RCC 7860 (cell line): Measurements from ENCODE around the gene WNT11.

Experiments used
- DNase-seq: peaks from one replicate; pipeline ENCODE4 v3.0.0-alpha.2; 2015; ENCODE audit warnings: low spot score
- FAIRE-seq: peaks from 2 replicates; lab custom pipeline; 2012; peaks lifted over from hg19 to GRCh38; lab: Jason Lieb, UNC

The WNT11 gene

GRCh38 chr11:76219243-76219642 is 12.9 kb upstream of the WNT11 start:
- FAIRE-seq = no peak
- no peak for DNase-seq

DNA sequence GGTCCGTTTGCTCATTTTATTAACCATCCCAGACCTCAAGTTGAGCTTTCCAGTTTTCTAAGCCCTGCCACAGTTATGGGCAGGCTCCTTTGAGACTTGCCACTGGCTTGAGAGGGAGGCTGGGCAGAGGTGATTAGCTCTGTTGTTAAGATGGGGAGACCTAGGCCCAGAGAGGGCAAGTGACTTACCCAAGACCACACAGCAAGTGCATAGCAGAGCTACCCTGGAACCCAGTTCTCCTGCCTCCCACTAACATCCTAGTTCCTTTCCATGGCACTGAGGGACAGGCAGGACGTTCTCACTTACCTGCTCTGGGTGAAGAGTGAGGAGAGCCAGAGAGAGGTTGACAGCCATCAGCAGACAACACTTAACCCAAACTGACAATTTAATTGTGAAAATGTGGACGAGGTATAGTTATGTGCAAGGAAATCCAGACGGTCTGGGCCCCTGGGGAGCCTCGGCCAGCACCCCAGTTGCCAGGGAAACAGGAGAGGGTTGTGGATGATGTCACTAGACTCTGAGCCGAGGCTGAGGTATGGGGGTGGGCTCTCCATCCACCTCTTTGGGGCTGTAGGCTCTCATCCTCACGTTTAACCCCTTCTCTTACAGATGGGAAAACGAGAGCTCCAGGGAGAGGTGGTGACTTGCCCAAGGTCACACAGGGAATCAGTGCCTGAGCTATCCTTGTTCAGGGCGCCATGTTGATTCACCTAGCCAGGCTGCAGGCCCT is 12.3 kb upstream of the WNT11 start:
- FAIRE-seq (no peak), DNase-seq (no peak)

DNA sequence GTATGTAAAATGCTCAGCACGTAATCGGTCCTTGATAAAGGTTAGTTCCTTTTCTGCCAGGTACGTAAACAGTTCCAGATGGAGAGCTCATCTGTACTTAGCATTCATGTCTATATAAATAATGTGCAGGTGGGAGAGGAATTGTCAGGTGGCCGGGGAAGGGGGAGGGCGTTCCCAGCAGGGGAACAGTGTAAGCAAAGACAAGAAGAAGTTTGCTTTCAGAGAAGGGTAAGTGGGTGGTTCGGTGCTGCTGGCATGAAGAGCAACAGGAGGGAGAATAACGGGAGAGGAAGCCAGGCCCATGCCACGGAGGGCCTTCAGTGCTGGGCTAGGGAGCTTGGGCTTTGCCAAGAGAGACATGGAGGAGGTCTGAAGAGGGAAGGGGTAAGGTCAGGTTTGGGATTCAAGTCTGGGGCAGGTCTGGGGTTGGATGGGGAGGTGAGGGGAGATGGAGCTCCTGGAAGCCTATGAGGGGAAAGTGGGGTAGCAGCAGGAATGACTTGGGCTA is 11.4 kb upstream of the WNT11 start:
- FAIRE-seq (no peak), DNase-seq (no peak)

GRCh38 chr11:76216536-76217325 is 10.4 kb upstream of the WNT11 start:
- DNase-seq = no peak
- no peak for FAIRE-seq

DNA sequence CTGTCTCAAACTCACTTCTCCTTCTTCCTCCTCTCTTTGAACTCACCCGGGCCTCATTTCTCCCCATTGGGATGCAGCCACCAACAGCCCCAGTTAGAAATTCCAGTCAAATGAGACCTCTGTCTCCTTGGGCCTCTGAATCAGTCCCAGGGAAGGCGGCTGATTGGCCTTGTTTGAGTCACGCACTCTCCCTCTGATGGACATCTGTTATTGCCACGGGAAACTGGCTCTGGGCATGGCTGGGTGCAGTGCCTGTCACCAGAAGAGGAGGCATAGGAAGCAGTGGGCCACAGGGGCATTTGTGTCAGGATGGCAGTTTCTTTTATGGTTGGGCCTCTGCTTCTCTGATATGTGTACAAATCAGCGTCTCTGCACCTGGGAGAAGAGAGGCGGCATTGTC is 9.6 kb upstream of the WNT11 start:
- DNase-seq (peak; percentile 22), FAIRE-seq (no peak)

- FAIRE-seq = no peak
- DNase-seq = no peak
Measured at GRCh38 chr11:76214968-76215548, 8.8 kb upstream of the WNT11 start.

DNA sequence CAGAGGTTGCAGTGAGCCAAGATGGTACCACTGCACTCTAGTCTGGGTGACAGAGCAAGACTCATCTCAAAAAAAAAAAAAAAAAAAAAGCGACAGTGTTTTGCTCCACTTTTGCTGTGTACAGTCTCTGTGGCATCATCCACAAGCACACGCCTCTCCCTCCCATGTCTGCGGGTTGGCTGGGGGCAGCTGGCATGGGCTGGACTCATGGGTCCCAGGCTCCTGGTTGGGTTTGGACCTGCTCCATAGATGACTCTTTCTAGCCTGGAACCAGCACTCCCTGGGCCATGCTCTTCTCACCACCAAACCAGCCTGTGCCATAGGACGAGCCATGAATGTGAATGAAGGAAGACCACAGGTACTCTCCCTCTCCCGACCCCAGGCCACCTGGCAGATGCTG is 7.9 kb upstream of the WNT11 start:
- FAIRE-seq (no peak), DNase-seq (no peak)

DNA sequence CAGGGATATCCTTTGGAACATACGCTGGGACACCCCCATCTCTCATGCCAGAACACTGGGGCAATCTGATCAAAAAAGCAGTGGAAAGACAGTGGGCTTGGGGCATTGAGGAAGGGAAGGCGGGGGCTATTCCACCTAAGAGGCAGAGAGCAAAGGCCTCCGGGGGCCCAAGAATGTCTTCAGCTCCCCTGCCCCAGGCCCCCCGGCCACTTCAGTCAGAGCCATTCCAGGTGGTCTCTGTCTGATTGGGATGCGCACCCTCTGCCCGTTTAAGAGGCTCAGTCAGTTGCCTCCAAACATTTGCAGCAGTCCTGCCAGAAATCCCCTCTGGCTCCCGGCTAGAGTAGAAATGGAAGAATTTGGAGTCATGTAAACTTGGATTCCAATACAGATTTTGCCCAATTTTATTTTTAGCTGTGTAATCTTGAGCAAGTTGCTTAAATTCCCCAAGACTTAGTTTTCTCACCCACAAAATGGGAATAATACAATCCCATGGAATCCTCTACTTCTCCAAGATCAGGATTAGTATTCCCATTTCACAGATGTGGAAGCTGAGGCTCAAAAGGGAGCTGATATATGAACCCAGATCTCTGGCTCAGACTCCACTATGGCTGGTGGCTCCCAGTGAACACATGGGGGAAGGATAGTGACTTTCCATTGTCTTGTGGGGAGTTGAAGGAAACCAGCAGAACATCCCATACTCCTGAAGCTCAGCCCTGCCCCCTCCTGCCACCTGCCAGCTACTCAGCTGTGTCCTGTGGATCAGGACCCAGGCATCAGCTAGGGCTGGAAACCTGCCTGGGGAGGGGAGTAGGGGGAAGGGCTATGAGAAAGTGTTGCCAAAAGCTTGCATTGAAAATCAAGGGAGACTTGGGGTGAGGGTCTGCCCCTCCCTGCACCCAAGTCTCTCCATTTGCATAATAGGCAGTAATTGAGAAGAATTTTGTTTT is 6.1 kb upstream of the WNT11 start:
- no peak for DNase-seq
- FAIRE-seq = no peak

- FAIRE-seq (no peak), DNase-seq (no peak)
Measured at GRCh38 chr11:76210931-76211851, 4.9 kb upstream of the WNT11 start.

GRCh38 chr11:76209973-76210930 is 4.0 kb upstream of the WNT11 start:
- no peak for FAIRE-seq
- no peak for DNase-seq

GRCh38 chr11:76209375-76209972 is 3.2 kb upstream of the WNT11 start:
- DNase-seq (no peak), FAIRE-seq (no peak)

DNA sequence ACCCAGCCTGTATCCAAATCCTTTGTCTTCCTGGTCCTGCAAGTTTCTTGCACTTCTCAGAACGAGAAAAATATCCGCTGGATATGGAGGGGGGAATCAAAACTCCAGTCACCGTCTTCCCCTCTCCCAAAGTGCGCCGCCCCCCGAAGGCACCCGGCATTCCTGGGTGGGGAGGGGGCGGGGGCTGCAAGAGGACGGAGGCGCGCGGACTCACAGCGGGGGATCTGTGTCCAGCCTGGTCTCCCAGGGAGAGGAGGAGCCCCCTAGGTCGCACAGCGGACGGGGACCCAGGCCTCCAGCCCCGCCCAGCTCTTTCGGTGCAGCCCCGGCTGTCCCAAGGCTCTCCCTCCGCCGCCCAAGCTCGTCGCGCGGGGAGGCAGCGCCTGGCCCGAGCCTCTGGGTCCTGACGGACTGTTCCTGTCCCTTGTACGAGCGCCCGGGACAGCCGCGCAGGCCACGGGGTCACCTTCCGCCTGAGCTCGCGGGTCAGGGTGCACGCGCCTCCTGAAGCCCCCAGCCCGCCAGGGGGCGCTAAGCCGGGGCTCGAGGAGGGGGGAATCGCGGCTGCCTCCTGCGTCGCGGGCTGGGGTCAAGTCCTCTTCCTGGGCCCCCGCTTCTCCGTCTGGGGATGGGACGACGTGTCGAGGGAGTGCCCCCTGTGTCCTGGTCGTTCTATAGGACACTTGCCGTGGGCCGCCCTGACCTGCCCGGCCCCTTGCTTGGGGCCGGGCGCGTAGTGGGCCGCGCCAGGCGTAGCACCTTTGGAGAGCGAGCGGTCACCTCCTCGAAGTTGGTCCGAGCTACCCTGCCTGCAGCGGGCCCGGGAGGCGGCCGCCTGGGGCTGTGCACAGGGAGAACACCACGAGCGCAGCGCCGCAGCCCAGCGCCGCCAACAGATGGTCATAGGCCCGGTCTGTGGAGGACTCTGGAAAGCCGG is 2.4 kb upstream of the WNT11 start:
- FAIRE-seq (no peak), DNase-seq (no peak)

GRCh38 chr11:76207642-76208401 is 1.5 kb upstream of the WNT11 start:
- FAIRE-seq (no peak), DNase-seq (peak; percentile 30)

DNA sequence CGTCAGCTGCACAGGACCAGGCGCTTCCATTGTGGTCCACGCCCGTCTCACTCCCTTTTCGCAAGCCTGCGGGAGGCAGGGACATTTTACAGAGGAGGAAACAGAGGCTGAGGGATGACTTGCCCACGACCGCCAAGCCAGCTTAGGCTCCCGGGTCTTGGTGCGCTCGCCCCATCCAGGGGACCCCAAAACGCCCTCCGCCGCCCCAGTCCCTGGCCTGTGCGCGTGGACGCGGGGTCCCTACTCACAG is 300 bp downstream of the WNT11 start:
- DNase-seq = no peak
- no peak for FAIRE-seq

DNA sequence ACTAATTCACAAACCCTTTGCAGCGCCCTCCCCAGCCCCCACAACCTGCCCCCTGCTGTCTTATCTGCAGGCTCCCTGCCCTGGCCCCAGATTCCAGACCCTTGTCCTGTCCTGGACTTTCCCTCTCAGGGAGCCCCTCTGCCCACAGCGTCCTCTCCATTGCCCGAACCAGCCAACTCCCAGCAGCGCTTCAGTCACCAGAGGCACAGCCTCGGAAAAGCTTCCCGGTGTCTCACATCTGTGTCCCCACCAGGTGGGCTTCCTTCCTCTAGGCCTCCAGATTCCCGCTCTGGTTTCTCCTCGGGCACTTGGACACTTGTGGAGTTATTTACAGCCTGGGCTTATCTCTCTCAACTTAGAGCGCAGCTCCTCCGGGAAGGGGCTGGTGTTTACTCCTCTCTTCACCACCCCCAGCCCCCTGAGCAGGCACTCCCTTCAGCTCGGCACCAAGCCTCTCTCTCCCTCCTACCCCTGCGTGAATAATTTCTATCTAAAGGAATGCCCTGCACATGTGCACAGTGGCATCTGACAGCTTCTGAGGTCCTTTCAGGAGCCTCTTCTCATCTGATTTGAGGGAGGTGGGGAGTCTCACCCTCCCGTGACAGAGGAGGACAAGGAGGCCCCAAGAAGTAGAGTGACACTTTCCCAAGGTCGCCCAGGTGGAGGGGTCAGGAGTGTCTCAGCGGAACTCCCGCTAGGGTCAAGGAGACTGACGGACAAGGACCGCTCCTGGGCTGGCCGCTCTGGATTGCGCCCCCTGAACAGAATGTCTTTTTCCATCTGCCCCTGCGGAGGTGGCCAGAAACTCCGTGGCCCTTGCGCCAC is 838 bp downstream of the WNT11 start:
- FAIRE-seq (no peak), DNase-seq (no peak)

DNA sequence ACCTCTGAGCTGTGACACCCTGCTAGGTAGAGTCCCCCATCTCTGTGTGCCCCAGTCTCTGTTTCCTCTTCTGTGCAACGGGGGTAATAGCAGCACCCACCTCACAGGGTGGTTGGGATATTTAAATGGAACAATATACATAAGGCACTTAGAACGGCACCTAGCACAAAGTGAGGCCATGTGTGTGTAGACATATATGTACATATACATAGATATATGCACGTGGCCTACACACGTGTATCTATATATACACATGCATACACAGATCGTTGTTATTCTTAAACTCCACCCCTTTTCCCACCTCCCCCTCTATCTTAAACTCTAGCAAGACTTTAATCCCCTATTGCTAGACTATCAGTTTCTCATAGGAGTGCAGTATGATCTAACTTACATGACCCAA is 2.4 kb downstream of the WNT11 start:
- DNase-seq = no peak
- no peak for FAIRE-seq
